Measurements from ENCODE around the gene ARSI. TPM values are rescaled to one million over a fixed set of nuclear protein-coding genes. Genes with fewer than 3 reads are reported as not detected.

Gene ARSI
- total and polyA plus RNA-seq, 9 donors = 6.3 to 11.7 (median 9.4) TPM

DNA sequence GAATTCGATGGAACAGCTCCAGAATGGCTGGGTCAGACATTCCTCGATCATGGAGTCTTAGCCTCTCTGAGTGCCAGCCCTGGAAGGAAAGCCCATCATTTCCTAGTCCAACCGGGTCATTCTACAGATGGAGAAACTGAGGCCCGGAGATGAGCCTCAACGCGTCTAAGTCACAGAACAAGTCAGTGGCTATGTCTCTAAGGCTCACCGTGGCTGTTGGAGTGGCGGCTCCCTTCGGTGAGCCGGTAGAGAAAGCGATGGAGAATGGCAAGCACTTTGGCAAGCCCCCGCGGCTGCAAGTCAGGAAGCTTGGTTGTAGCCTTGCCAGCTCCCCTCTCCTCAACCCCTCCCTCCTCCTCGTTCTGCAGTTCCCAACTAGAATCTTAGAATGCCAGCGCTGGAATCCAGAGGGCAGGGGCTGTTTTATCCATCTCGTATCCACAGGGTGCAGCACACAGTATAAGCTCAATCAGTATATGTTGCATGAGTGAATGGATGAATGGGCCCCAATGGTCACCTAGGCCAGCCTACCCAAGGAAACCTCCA is 438 bp upstream of the ARSI start:
- WGBS (ENCODE audit: insufficient coverage) = 7% methylated on average over 13 of the region's 16 CpGs
- Histone ChIP-seq H3K9me3 (replicated peaks; ENCODE audit: control insufficient read depth, low read depth, low read length) (no peaks in the 10 kb centered on the region), H3K36me3 (ENCODE audit: control insufficient read depth, insufficient read depth, low read length) (no peaks in the 10 kb centered on the region), H3K4me1 (ENCODE audit: control insufficient read depth, insufficient read depth, low read length) (peaks cover 40% of the 10 kb centered on the region), H3K4me3 (ENCODE audit: low read length) (no peak overlapping the region), H3K27ac (ENCODE audit: low read length) (peak overlapping the region; percentile 92), H3K27me3 (ENCODE audit: control insufficient read depth, insufficient read depth, low read length) (peaks cover 14% of the 10 kb centered on the region)
- DNase-seq = peak; percentile 71

DNA sequence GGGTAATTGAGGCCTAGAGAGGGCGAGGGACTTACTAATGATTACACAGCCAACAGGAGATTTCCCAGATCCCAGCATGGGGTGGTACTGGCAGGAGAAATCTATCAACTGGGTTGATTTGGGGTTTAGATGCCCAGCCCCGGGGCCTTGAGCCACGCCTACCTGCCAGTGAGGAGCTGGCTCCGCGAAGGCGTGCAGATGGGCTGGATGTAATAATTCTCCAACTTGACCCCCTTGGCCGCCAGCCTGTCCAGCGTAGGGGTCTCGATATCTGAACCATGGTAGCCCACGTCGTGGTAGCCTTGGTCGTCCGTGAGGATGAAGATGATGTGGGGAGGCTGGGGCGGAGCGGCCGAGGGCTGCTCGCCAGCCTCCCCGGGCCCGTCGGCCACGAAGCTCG is 804 bp downstream of the ARSI start:
- Histone ChIP-seq H3K4me1 (ENCODE audit: control insufficient read depth, insufficient read depth, low read length) (peaks cover 40% of the 10 kb centered on the region), H3K4me3 (ENCODE audit: low read length) (peak overlapping the region; percentile 41), H3K9me3 (replicated peaks; ENCODE audit: control insufficient read depth, low read depth, low read length) (no peaks in the 10 kb centered on the region), H3K27me3 (ENCODE audit: control insufficient read depth, insufficient read depth, low read length) (peaks cover 16% of the 10 kb centered on the region), H3K27ac (ENCODE audit: low read length) (no peak overlapping the region), H3K36me3 (ENCODE audit: control insufficient read depth, insufficient read depth, low read length) (peaks cover 6% of the 10 kb centered on the region)
- DNase-seq = no peak
- WGBS (ENCODE audit: insufficient coverage) = 9% methylated on average over 13 of the region's 22 CpGs

DNA sequence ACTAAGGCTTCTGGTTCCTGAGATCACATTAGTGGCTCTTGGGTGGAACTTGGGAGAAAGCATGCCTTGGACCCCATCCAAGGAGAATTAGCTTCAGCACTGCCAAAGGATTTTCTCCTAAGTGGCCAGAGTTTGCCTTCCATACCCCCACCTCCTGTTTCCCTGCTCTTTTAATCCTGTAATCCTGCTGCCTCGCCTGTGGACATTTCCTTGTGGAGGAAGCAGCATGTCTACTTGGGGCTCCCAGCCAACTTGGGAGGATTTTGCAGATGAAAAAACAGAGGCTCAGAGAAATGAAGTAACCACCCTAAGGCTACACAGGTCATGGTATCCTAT is 1.6 kb downstream of the ARSI start:
- no peaks in the 10 kb centered on the region for H3K9me3 ChIP-seq (replicated peaks; ENCODE audit: control insufficient read depth, low read depth, low read length)
- H3K36me3 ChIP-seq (ENCODE audit: control insufficient read depth, insufficient read depth, low read length) = peaks cover 6% of the 10 kb centered on the region
- H3K4me3 ChIP-seq (ENCODE audit: low read length) = no peak overlapping the region
- H3K27ac ChIP-seq (ENCODE audit: low read length) = no peak overlapping the region
- H3K27me3 ChIP-seq (ENCODE audit: control insufficient read depth, insufficient read depth, low read length) = peaks cover 16% of the 10 kb centered on the region
- H3K4me1 ChIP-seq (ENCODE audit: control insufficient read depth, insufficient read depth, low read length) = peaks cover 40% of the 10 kb centered on the region
- DNase-seq = peak; percentile 71
- WGBS (ENCODE audit: insufficient coverage) = no CpG with 5 or more reads among the region's 1 CpG

DNA sequence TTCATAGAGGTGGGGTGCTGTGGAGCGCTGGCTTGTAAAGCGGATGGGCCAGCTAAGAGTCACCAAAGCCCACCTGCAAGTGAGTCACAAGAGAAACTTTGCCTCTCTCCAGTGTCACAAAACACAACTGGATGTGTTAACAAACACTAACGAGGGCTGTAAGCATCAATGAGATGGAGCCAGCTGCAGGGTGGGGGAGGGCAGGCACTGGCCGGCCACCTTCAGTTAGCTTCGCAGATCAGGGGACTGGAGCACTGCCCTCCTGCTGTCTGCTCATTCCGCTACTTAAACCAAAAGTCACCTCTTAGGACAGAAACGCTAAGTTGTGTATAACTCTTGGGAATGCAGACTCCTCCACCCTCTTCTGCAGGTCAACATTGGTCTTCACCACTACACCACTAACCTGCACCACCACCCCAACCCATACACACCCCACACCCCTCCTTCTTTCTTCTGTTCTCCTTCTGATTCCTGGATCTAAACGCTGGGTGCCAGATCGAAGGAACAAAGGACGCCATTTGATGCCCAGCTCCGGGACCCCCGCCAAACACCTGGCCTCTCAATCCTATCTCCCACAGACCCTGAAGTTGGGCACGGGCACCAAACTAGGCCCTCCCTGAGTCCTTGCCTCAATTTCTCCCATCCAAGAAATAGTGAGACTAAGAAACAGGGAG is 2.1 kb downstream of the ARSI start:
- DNase-seq = no peak
- WGBS (ENCODE audit: insufficient coverage) = 54% methylated on average over 9 of the region's 13 CpGs
- H3K27me3 ChIP-seq (ENCODE audit: control insufficient read depth, insufficient read depth, low read length) = peaks cover 16% of the 10 kb centered on the region
- H3K9me3 ChIP-seq (replicated peaks; ENCODE audit: control insufficient read depth, low read depth, low read length) = no peaks in the 10 kb centered on the region
- H3K27ac ChIP-seq (ENCODE audit: low read length) = no peak overlapping the region
- no peak overlapping the region for H3K4me3 ChIP-seq (ENCODE audit: low read length)
- peaks cover 6% of the 10 kb centered on the region for H3K36me3 ChIP-seq (ENCODE audit: control insufficient read depth, insufficient read depth, low read length)
- H3K4me1 ChIP-seq (ENCODE audit: control insufficient read depth, insufficient read depth, low read length) = peaks cover 40% of the 10 kb centered on the region

DNA sequence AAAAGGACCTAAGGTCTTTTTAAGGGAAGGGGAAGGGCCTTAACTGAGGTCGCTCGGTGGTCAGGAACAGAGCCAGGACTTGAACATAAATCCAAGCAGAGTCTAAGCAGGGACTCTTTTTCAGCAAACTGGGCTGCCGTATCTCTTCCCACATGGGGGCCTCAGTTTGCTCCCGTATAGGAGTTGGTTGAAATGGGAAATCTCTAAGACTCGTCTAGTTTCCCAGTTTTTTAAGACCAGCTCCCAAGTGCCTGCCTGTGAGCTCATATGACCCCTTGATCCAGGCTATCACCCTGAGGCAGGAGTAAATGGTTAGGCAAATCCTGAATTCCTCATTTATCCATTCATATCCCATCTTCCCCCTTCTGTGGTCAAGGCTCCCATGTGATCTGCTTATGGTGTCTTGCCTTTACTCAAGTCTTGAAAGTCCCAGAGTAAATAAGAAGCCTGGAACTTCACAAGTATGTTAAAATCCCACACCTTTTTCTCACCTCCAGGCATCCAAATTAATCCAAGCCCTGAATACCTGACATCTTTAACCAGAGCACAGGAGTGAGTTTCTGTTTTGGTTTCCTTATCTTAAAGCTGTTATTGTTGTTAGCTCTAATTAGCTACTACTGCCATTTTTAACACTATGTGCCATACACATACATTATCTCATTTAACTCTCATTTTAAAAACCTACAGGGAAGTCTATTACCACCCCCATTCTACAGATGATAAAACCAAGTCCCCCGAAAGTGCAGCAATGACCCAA is 3.0 kb downstream of the ARSI start:
- Histone ChIP-seq H3K4me3 (ENCODE audit: low read length) (no peak overlapping the region), H3K27me3 (ENCODE audit: control insufficient read depth, insufficient read depth, low read length) (peaks cover 16% of the 10 kb centered on the region), H3K36me3 (ENCODE audit: control insufficient read depth, insufficient read depth, low read length) (peaks cover 6% of the 10 kb centered on the region), H3K27ac (ENCODE audit: low read length) (peak overlapping the region; percentile 3), H3K9me3 (replicated peaks; ENCODE audit: control insufficient read depth, low read depth, low read length) (no peaks in the 10 kb centered on the region), H3K4me1 (ENCODE audit: control insufficient read depth, insufficient read depth, low read length) (peaks cover 46% of the 10 kb centered on the region)
- peak; percentile 43 for DNase-seq
- 75% methylated on average over 1 of the region's 6 CpGs for WGBS (ENCODE audit: insufficient coverage)

DNA sequence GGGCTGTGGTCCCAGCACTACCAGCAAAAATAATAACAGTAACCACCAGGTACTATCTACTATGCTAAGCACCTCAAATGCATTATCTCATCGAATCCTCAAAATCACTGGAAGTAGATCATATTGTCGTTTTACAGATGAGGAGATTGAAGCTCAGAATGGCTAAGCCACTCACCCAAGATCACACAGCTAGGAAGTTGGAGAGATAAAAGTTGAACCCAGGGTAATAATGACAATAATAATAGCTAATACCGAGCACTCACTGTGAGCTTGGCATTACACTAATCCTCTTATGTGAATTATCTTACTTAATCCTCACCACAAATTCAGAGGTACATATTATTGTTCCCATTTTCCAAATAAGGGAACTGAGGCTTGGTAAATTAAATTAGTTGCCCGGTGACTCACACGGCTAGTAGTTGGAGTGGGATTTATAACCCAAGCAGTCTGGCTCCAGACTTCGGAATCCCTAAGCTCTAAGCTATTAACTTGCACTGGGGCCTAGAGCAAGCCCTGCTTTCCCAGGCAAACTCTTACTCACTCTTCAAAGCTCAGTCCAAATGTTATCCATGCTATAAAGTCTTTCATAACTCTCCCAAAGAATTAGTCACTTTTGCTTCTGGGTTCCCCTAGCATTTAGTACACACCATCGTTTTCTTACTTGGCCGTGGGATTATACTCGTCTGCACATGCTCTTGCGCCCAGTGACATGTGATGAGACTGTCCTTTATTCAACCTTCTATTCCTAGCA is 3.8 kb downstream of the ARSI start:
- peak; percentile 35 for DNase-seq
- Histone ChIP-seq H3K27me3 (ENCODE audit: control insufficient read depth, insufficient read depth, low read length) (peaks cover 16% of the 10 kb centered on the region), H3K36me3 (ENCODE audit: control insufficient read depth, insufficient read depth, low read length) (peaks cover 6% of the 10 kb centered on the region), H3K4me1 (ENCODE audit: control insufficient read depth, insufficient read depth, low read length) (peaks cover 48% of the 10 kb centered on the region), H3K4me3 (ENCODE audit: low read length) (no peak overlapping the region), H3K9me3 (replicated peaks; ENCODE audit: control insufficient read depth, low read depth, low read length) (no peaks in the 10 kb centered on the region), H3K27ac (ENCODE audit: low read length) (peak overlapping the region; percentile 3)
- 37% methylated on average over 2 of the region's 10 CpGs for WGBS (ENCODE audit: insufficient coverage)

DNA sequence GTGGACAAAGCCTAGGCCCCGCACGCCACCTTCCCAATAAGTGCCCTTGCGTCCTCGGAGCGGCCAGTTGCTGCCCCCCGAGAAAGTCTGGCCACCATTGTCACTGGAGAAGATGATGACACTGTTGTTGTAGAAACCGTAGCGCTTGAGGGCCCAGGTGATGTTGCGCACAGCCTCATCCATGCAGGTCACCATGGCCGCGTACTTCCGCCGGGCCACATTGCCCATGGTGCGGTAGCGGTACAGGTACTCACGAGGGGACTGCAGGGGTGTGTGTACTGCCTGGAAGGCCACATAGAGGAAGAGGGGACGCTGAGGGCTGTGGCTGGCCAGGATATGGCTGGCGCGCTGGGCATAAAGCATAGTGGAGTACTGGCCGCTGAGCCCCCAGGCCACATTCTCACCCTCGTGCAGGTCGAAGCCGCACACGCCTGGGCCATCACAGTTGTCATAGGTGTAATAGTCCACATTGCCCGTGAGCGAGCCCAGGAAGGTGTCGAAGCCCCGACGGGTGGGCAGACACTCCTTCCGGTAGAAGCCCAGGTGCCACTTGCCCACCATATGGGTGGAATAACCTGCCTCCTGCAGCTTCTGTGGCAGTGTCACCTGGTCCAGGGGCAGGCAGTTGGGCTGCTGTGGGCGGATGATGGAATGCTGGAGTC is 4.6 kb downstream of the ARSI start:
- Histone ChIP-seq H3K27me3 (ENCODE audit: control insufficient read depth, insufficient read depth, low read length) (peaks cover 12% of the 10 kb centered on the region), H3K9me3 (replicated peaks; ENCODE audit: control insufficient read depth, low read depth, low read length) (no peaks in the 10 kb centered on the region), H3K4me3 (ENCODE audit: low read length) (no peak overlapping the region), H3K27ac (ENCODE audit: low read length) (no peak overlapping the region), H3K4me1 (ENCODE audit: control insufficient read depth, insufficient read depth, low read length) (peaks cover 51% of the 10 kb centered on the region), H3K36me3 (ENCODE audit: control insufficient read depth, insufficient read depth, low read length) (peaks cover 6% of the 10 kb centered on the region)
- DNase-seq = no peak
- WGBS (ENCODE audit: insufficient coverage) = 96% methylated on average over 25 of the region's 31 CpGs

DNA sequence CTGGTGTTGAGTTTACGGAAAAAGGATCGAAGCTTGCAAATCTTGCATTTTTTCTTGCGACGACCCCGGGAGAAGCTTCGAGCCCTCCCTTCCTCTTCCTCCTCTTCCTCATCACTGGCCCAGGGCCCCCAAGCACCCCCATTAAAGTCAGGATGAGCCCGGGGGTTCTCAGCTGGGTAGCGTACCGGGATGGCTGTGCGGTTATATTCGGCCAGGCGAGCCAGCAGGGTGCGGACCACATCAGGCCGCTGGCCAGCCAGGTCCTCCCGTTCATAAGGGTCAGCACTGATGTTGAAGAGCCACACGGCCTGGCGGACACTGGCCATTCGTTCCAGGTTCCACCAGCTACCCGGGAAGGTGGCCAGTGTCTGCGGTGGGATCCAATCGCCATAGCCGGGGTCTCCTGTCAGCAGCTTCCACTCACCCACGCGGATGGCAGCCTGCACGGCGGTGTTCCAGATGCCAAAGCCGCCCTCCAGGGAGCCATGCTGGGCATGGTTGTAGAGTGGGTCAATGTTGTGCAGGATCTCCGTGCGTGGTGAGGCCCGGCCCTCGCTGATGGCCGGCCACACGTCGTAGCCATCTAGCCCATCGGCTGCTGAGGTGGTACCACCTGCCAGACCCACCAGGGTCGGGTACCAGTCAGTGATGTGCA is 5.3 kb downstream of the ARSI start:
- peaks cover 6% of the 10 kb centered on the region for H3K36me3 ChIP-seq (ENCODE audit: control insufficient read depth, insufficient read depth, low read length)
- H3K27me3 ChIP-seq (ENCODE audit: control insufficient read depth, insufficient read depth, low read length) = peaks cover 6% of the 10 kb centered on the region
- no peaks in the 10 kb centered on the region for H3K9me3 ChIP-seq (replicated peaks; ENCODE audit: control insufficient read depth, low read depth, low read length)
- no peak for DNase-seq
- no peak overlapping the region for H3K27ac ChIP-seq (ENCODE audit: low read length)
- no peak overlapping the region for H3K4me3 ChIP-seq (ENCODE audit: low read length)
- WGBS (ENCODE audit: insufficient coverage) = 91% methylated on average over 31 of the region's 36 CpGs
- H3K4me1 ChIP-seq (ENCODE audit: control insufficient read depth, insufficient read depth, low read length) = peaks cover 45% of the 10 kb centered on the region

DNA sequence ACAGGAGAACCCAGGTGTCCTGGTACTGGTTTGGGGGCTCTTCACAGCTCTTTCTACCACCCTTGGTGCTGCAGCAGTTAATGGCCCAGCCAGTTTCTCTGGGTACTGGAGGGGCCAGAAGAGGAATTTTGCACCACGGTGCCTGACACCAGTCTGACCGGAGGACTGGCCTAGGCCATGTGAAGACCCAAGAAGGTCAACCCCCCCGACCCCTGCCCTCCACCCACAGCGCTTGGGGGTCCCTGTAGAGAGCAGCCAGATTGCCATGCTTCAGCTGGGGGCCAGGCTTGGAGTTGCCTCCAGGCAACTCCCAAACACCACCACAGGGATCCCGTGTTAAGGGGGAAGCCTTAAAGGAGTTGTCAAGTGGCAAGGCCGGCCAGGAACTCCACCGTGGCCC is 6.2 kb downstream of the ARSI start:
- Histone ChIP-seq H3K36me3 (ENCODE audit: control insufficient read depth, insufficient read depth, low read length) (peaks cover 6% of the 10 kb centered on the region), H3K27ac (ENCODE audit: low read length) (no peak overlapping the region), H3K4me1 (ENCODE audit: control insufficient read depth, insufficient read depth, low read length) (peaks cover 39% of the 10 kb centered on the region), H3K4me3 (ENCODE audit: low read length) (no peak overlapping the region), H3K27me3 (ENCODE audit: control insufficient read depth, insufficient read depth, low read length) (peaks cover 5% of the 10 kb centered on the region), H3K9me3 (replicated peaks; ENCODE audit: control insufficient read depth, low read depth, low read length) (no peaks in the 10 kb centered on the region)
- DNase-seq = no peak
- WGBS (ENCODE audit: insufficient coverage) = 84% methylated on average over 3 of the region's 7 CpGs

Data from muscle of leg (tissue), 11 donors.